H1 (cell line): ENCODE results near the gene CHI3L2. TPM values are rescaled to one million over a fixed set of nuclear protein-coding genes. Genes with fewer than 3 reads are reported as not detected.

Source experiments
- BRCA1 ChIP-seq: IDR thresholded peaks from 2 replicates; pipeline ENCODE4 v1.6.1; 2012; ENCODE audit warnings: low read depth, low read length, improper control_type of control experiment
- CBX8 ChIP-seq: fragments of 300-800, 300-1000 bp; sonication (generic); IDR thresholded peaks from 2 replicates; pipeline ENCODE4 v1.7.1; 2016; ENCODE audit warnings: low read depth, low read length, borderline replicate concordance
- CHD7 ChIP-seq: fragments of 300-600 bp; sonication (generic); IDR thresholded peaks from 2 replicates; pipeline ENCODE4 v1.7.1; 2012; ENCODE audit warnings: low read length, moderate library complexity, mild to moderate bottlenecking, inconsistent platforms; ENCODE audit not compliant: insufficient replicate concordance
- CREB1 ChIP-seq: IDR thresholded peaks from 2 replicates; pipeline ENCODE4 v1.6.1; 2012; ENCODE audit warnings: inconsistent platforms
- GTF2F1 ChIP-seq: IDR thresholded peaks from 2 replicates; pipeline ENCODE4 v1.6.1; 2012; ENCODE audit warnings: low read depth, low read length, improper control_type of control experiment, borderline replicate concordance
- MAX ChIP-seq: IDR thresholded peaks from 2 replicates; pipeline ENCODE4 v1.6.1; 2012; ENCODE audit warnings: inconsistent platforms
- polyA plus RNA-seq, 7 experiments: library from polyadenylated mRNA; depleted of rRNA in 3 of 7; stranded (reverse) in 5 of 7; unstranded in 2 of 7; fragments of >200 nt in 5 of 7; fragments of 200-250 nt in 2 of 7; gene quantifications; 1 replicate in 5 of 7; 2 replicates in 1 of 7; 4 replicates in 1 of 7; pipeline versions ENCODE4 v1.2.1 to v1.2.3, GENCODE V29; 2011 to 2013; ENCODE audit warnings: missing spikeins in 2 of 7, mixed read lengths in 2 of 7
- total RNA-seq: library from RNA; stranded (reverse); fragmentation: NEBNext Ultra II Directional; extraction: Animal tissue kit (Norgen Biotek cat#: 25700); gene quantifications from 2 replicates; pipeline ENCODE4 v1.2.1, GENCODE V29; 2021

CHI3L2 gene
- total and polyA plus RNA-seq, 2 of the 8 experiments (the other 6 are each of a cell fraction or from before 2014, with no cell fraction given) = not detected

- no peak for TF ChIP-seq CHD7
- TF ChIP-seq GTF2F1 = no peak
- TF ChIP-seq CREB1 = no peak
- no peak for TF ChIP-seq MAX
- TF ChIP-seq CBX8 = no peak
- TF ChIP-seq BRCA1 = no peak
Measured at GRCh38 chr1:111202366-111202706, 25.2 kb upstream of the CHI3L2 start (continued).
